GM12864 (cell line): ENCODE data around the gene PDK4.
"Not testable (repeated sequence)": the region's sequence is repeated elsewhere in the genome, so short reads cannot be mapped to it uniquely, and the experiment has no call there.

Source experiments
- DNase-seq: peaks from one replicate; pipeline ENCODE4 v3.0.0-alpha.2; 2011; ENCODE audit warnings: low read depth
- H3K4me3 ChIP-seq: 2 replicates; pipeline ENCODE4 v1.5.1; 2011; ENCODE audit warnings: mild to moderate bottlenecking, low read depth, low read length, control low read depth
- TF ChIP-seq, protein P1 (sequence below): IDR thresholded peaks from 2 replicates; pipeline ENCODE4 v1.5.1; 2011; ENCODE audit warnings: low read depth, mild to moderate bottlenecking, moderate library complexity, low read length, control low read depth, inconsistent platforms; ENCODE audit errors: missing control alignments

PDK4 gene

DNA sequence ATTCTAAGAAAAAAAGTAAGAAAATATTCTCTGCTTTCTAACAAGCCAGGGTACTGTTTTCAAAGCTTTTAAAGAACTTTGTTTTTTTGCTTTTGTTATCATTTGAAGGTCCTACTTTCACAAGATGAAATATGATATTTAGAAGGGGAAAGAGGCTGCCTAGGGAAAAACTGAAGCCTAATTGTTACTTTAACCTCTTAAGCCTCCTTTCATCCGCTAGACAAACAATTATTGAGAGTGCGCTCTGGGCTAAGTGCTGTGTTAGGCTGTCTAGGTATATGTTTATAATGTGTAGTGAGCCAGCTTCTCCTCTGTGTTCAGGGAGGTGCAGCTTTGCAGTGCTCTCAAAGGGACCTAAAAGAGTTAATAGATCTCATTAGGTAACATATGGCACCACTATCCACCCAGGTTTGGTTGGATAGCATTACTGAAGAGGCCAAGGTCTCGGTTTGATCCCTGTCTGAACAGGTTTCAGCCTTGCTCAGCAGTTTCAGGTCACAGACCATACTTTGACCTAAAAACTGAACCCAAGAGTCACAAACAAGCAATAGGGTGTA, 17.9 kb downstream of the PDK4 start:
- H3K4me3 ChIP-seq: no peak overlapping the region
- DNase-seq: no peak
- TF ChIP-seq, protein P1, sequence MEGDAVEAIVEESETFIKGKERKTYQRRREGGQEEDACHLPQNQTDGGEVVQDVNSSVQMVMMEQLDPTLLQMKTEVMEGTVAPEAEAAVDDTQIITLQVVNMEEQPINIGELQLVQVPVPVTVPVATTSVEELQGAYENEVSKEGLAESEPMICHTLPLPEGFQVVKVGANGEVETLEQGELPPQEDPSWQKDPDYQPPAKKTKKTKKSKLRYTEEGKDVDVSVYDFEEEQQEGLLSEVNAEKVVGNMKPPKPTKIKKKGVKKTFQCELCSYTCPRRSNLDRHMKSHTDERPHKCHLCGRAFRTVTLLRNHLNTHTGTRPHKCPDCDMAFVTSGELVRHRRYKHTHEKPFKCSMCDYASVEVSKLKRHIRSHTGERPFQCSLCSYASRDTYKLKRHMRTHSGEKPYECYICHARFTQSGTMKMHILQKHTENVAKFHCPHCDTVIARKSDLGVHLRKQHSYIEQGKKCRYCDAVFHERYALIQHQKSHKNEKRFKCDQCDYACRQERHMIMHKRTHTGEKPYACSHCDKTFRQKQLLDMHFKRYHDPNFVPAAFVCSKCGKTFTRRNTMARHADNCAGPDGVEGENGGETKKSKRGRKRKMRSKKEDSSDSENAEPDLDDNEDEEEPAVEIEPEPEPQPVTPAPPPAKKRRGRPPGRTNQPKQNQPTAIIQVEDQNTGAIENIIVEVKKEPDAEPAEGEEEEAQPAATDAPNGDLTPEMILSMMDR: no peak

DNA sequence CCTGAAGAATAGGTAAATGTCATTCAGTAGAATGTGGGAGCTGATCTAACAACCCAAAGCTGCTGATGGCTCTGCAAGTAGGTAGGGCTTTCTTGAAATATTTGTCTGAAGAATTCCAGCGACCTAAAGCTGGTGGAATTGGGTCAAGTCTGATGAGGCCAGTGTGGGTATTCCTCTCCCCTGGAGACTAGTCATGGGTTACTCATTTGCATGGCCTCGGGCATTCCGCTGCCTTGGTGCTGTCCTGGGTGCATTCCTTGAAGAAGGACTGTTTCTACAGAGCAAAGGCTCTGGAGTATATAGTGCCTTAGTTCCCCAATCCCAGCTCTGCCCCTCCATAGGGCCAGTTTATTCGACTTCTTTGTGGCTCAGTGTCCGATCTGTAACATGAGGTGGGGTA, 19.2 kb downstream of the PDK4 start:
- no peak for DNase-seq
- TF ChIP-seq, protein P1: no peak

DNA sequence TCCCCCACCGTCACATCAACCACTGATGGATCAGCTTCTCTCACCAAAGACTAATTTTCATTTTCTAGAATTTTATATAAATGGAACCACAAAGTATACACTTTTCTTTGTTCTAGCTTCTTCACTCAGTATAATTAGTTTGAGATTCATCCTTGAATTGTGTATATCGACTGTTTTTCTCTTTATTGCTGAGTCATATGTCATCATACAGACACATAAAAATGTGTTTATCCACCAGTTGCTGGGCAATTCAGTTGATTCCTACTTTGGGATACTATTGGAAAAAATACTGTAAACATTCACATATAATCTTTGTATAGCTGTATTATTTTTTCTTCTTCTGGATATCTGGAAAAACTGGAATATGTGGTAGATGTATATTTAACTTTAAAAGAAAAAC, 26.6 kb downstream of the PDK4 start:
- H3K4me3 ChIP-seq: no peak overlapping the region
- DNase-seq: no peak
- TF ChIP-seq, protein P1: no peak

More for the DNA sequence above, 19.2 kb downstream of the PDK4 start:
- no peak overlapping the region for H3K4me3 ChIP-seq

DNA sequence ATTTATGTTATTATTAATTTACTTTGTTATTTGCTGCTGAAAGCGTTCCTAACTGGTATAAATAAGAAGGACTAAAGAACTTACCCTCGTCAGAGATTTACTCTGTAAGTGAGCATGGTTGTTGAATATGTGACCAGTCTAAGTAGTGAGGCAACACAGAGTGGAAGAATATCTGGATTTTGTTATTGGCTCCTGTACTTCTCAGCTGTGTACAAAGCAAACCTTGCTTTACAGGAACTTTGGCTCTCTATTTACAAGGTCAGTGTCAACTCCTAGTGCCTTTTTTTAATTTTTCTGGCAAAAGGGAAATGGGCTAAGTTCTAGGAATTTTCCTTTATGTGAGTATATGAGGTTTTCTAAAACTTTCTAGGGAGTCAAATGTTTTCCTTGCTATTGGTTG, 35.6 kb downstream of the PDK4 start:
- DNase-seq: no peak
- TF ChIP-seq, protein P1: no peak
- no peak overlapping the region for H3K4me3 ChIP-seq

DNA sequence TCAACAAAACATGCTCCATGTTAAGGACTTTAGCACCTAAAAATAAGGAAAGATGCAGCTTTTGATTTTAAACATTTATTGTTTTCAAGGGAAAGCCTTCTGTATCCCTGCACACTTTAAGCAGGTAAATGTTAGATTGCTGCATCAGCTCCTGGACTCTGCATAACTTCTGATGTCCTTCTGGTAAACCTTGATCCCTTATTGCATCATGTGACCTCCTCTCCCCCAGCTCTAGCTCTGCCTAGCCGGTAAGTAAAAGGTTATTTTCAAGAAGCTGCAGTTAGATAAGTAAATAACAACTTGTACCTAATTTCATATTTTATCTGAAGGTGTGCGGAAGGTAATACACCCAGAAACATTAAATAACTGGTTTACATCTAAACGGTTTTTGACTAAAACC, 37.5 kb downstream of the PDK4 start:
- no peak overlapping the region for H3K4me3 ChIP-seq
- TF ChIP-seq, protein P1: no peak
- DNase-seq: no peak

DNA sequence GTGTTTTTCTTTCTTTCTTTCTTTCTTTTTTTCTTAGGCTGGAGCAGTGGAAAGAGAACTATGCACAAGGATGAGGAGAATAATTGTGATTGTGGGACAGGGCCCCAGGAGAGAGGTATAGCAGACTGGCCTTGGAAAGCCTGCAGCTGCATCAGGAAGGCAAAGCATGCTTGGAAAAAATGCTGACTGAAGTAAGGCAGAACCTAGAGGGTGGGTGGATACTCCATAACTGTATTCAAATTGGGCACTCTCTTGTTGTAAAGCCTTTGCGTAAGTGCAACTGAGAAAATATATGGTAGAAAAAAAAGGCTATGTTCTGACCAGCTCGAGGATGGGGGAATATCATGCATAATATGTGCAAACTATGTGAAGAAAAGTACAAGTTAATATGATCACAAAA, 39.5 kb downstream of the PDK4 start:
- no peak for DNase-seq
- TF ChIP-seq, protein P1: no peak
- H3K4me3 ChIP-seq: no peak overlapping the region

DNA sequence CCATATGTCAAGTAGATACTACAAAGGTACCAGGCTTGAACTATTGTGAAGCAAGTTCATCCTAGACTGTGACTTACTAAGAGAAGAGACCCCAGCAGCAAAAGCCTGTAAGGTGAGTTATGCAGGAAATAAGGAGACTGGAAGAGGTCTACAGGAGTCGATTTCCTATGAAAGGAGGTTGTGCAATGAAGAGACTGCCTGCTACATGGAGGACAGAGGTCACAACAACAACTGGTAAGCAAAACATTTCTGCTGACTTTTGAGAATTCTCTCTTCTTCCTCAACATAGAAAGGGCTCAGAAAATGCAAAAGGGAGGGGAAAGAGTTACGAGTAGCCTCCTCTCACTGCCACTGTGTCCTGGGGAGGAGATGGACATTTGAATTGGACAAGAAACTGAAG, 42.4 kb downstream of the PDK4 start:
- no peak for DNase-seq
- TF ChIP-seq, protein P1: no peak
- no peak overlapping the region for H3K4me3 ChIP-seq

DNA sequence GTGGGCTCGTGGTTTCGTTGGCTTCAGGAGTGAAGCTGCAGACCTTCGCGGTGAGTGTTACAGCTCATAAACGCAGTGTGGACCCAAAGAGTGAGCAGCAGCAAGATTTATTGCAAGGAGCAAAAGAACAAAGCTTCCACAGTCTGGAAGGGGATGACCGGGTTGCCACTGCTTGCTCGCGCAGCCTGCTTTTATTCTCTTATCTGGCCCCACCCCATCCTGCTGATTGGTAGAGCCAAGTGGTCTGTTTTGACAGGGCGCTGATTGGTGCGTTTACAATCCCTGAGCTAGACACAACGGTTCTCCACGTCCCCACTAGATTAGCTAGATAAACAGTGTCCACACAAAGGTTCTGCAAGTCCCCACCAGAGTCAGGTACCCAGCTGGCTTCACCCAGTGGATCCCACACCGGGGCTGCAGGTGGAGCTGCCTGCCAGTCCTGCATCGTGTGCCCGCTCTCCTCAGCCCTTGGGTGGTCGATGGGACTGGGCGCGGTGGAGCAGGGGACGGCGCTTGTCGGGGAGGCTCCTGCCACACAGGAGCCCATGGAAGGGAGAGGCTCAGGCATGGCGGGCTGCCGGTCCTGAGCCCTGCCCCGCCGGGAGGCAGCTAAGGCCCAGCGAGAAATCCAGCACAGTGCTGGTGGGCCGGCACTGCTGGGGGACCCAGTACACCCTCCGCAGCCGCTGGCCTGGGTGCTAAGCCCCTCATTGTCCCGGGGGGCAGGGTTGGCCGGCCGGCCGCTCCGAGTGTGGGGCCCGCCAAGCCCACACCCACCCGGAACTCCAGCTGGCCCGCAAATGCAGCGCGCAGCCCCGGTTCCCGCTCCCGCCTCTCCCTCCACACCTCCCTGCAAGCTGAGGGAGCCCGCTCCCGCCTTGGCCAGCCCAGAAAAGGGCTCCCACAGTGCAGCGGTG, 44.0 kb downstream of the PDK4 start:
- not testable (repeated sequence) for H3K4me3 ChIP-seq, DNase-seq
